GM12872 (cell line): ENCODE measurements around the gene EYA2.

Experiments used
- TF ChIP-seq, protein P1 (sequence below): IDR thresholded peaks from 3 replicates; pipeline ENCODE4 v1.5.1; 2011; ENCODE audit warnings: low read depth, mild to moderate bottlenecking, low read length, moderate library complexity; ENCODE audit not compliant: insufficient read depth

EYA2 gene

DNA sequence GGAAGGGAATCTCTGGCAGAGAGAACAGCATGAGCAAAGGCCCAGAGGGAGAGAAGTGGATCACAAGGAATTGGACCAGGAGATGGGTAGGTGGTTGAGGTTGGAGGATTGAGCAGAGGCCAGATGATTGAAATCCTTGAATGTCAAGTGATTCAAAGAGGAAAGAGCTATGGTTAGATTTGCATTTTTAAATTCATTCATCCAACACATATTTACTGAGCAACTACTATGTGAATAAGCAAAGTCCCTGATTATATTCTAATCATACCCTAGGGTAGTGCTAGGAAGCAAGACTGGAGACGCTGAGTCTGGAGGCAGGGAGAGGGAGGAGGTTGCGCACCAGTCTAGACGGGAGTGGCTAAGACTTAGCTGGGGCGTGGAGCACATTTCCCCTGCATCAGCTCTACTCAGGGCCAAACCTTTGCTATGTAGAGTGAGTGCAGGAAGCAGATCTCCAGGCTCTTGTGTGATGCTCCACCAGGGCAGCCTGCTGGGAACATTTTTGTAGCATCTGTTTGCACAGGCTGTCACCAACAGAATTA is 40.2 kb downstream of the EYA2 start:
- TF ChIP-seq, protein P1, sequence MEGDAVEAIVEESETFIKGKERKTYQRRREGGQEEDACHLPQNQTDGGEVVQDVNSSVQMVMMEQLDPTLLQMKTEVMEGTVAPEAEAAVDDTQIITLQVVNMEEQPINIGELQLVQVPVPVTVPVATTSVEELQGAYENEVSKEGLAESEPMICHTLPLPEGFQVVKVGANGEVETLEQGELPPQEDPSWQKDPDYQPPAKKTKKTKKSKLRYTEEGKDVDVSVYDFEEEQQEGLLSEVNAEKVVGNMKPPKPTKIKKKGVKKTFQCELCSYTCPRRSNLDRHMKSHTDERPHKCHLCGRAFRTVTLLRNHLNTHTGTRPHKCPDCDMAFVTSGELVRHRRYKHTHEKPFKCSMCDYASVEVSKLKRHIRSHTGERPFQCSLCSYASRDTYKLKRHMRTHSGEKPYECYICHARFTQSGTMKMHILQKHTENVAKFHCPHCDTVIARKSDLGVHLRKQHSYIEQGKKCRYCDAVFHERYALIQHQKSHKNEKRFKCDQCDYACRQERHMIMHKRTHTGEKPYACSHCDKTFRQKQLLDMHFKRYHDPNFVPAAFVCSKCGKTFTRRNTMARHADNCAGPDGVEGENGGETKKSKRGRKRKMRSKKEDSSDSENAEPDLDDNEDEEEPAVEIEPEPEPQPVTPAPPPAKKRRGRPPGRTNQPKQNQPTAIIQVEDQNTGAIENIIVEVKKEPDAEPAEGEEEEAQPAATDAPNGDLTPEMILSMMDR = no peak

DNA sequence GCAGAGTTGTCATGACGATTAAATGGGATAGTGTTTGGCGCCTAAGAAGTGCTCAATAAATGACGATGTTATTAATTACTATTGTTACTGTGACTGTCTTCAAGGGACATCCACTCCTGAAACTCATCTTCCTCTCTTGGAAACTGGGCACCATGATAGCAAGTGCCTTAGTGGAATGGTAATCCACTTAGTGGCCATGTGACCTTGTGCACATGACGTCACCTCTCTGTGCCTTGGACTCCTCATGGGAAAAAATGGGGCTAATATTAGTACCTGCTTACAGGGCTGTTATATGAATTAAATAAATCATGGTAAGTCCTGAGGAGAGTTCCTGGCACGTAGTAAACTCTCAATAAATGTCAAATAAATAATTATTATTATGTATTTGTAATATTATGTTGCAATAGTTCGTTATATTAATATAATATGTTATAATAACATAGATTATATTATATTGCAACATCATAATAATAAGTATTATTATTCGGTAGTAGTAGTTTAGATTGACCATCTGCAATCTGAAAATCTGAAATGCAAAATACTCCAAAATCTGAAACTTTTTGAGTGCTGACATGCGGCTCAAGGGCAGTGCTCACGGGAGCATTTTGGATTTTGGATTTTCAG is 40.9 kb downstream of the EYA2 start:
- TF ChIP-seq, protein P1 = no peak

DNA sequence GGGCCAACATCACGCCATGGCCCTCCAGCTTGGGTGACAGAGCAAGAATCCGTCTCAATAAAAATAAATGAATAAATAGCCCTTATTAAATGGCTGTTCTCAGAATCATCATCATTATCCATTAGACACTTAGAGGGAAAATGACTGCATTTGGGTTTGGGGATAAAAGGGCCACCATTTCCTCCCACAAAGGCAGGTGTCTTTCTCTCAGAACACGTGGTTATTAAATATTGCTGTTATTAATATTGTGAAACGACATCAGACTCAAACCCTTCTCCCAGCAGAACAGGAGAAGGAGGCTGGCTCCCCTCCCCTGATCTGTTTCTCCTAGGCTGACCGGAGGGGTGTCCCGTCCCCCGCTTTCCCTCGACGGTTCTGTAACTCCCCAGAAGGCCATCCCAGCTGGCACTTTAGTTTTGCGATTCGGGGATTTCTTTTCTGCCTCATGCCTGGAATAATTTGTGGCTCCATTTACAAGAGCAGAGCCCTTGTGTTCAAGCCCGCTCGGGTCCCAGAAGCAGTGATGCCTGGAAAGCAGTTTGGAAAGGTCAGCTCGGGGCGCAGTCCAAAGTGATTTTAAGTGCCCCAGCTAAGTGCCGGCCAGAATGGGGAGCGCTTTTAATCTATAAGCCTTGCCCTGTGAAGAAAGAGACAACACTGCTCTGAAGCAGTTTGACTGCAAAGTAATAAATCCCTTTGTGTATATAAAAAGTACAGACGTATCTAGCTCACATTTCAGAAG is 41.9 kb downstream of the EYA2 start:
- TF ChIP-seq, protein P1 = no peak

DNA sequence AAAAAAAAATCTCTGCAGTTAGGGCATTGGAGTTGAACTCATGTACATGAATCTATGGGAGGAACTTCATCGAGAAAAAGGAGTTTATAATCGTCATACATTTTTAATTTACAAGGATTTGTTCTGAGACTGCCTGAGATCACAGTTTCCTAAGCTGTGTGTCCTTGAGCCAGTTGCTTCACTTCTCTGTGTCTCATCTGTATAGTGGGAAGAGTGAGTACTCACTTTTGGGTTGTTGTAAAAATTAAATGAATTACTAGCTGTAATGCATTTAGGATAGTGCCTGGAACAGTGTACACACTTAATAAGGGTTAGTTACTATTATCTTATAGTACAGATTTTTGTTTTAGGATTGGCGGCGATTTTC is 42.5 kb downstream of the EYA2 start:
- TF ChIP-seq, protein P1 = no peak

DNA sequence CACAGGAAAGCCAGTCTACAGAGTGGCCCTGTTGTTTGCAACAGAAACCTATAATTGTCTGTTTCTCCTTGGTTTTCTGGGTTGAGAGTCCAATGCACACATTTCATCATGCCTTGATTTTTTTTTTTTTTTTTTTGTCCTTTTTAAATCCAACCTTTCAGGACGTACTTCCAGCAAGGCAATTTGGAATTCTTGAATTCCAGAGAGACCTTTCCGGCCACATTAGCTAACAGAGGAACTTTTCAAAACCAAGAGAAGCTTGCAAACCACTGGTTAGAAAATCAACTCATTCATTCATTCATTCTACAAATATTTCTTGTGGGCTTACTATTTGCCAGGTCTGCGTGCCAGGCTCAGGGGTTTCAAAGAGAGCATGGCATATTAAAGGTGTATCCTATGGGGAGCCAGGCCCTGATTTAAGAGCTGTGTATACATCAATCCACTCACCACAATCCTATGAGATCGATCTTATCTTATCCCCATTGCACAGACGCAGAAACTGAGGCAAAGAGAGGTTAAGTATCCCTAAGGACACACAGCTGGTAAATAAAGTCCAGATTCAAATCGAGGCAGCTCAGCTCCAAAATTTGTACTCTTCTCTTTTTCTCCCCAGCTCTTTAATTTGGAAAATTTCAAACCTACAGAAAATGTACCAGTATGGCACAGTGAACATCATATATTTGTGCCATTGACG is 43.0 kb downstream of the EYA2 start:
- TF ChIP-seq, protein P1 = no peak

DNA sequence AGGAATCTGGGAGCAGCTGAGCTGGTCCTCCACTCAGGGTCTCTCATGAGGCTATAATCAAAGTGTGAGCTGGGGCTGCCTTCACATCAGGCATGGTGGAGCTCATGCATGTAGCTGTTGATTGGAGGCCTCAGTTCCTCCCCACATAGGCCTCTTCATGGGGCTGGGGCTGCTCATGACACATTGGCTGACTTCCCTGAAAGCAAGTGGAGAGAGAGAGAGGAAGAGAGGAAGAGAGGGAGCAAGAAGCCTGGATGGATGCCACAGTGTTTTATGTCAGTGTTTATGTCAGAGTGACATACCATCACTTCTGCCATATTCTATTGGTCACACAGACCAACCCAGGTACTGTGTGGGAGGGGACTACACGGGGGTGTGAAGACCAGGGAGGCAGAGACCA is 43.8 kb downstream of the EYA2 start:
- TF ChIP-seq, protein P1 = no peak
